Naive thymus-derived CD8-positive, alpha-beta T cell (primary cell): ENCODE data around the gene PAPSS2. TPM values are rescaled to one million over a fixed set of nuclear protein-coding genes. Genes with fewer than 3 reads are reported as not detected.
A peak's percentile ranks its signal among the peaks of the same experiment; 100 is the strongest.

Source experiments
- ATAC-seq, 2 donors: fragments of 150-1000 bp; cut with Tn5 transposase in 1 of 2; sonication (Bioruptor Pico), chemical (Tn5 transposase) in 1 of 2; 1 replicate in 1 of 2; 2 replicates in 1 of 2; pipeline ENCODE4 v1.10.0; 2021; ENCODE audit warnings: mild to moderate bottlenecking in 2 of 2, moderate library complexity in 2 of 2
- POLR2A ChIA-PET: fragments of 350-600 bp; sonication (Branson Sonifier 250); formaldehyde crosslinking; loops from one replicate; lab custom pipeline; 2021; ENCODE audit warnings: antibody characterized with exemption; lab: Charles Lee
- DNase-seq, 10 donors: peaks; one replicate each; pipeline versions ENCODE4 v3.0.0 to v3.0.0-alpha.2; 2020 to 2022
- H3K27ac Mint-ChIP-seq, 10 donors: one replicate each; pipeline ENCODE4 v1.8.0; 2020 to 2022; ENCODE audit warnings: mild to moderate bottlenecking in 10 of 10, mixed read lengths in 10 of 10, moderate library complexity in 4 of 10, inconsistent platforms in 1 of 10
- H3K27me3 Mint-ChIP-seq, 5 donors: one replicate each; pipeline ENCODE4 v1.8.0; 2021 to 2022; ENCODE audit warnings: mixed read lengths in 5 of 5
- H3K36me3 Mint-ChIP-seq, 3 donors: one replicate each; pipeline ENCODE4 v1.8.0; 2020 to 2022; ENCODE audit warnings: mixed read lengths in 3 of 3, mild to moderate bottlenecking in 2 of 3, inconsistent platforms in 1 of 3
- H3K4me1 Mint-ChIP-seq, 4 donors: one replicate each; pipeline ENCODE4 v1.8.0; 2021 to 2022; ENCODE audit warnings: mixed read lengths in 4 of 4
- H3K4me3 Mint-ChIP-seq, 10 donors: one replicate each; pipeline ENCODE4 v1.8.0; 2020 to 2022; ENCODE audit warnings: mild to moderate bottlenecking in 10 of 10, mixed read lengths in 10 of 10, moderate library complexity in 6 of 10, inconsistent platforms in 1 of 10
- H3K9me3 Mint-ChIP-seq, 9 donors: one replicate each; pipeline ENCODE4 v1.8.0; 2020 to 2022; ENCODE audit warnings: mixed read lengths in 9 of 9, mild to moderate bottlenecking in 3 of 9, inconsistent platforms in 1 of 9, moderate library complexity in 1 of 9
- polyA plus RNA-seq, 3 donors: library from polyadenylated mRNA; unstranded; fragments of 300-500 nt; fragmentation: Illumina TruSeq; gene quantifications; one replicate each; pipeline ENCODE4 v1.2.3, GENCODE V29; 2021
- total RNA-seq, 8 experiments: library from RNA in 2 of 8; stranded (reverse) in 2 of 8; gene quantifications; one replicate each; pipeline ENCODE4 v1.2.3 and lab custom pipeline; 2021 to 2026

PAPSS2 gene
- total and polyA plus RNA-seq, 5 experiments from 2014 or later: 0.05 to 0.70 (median 0.08) TPM; not detected in 2

DNA sequence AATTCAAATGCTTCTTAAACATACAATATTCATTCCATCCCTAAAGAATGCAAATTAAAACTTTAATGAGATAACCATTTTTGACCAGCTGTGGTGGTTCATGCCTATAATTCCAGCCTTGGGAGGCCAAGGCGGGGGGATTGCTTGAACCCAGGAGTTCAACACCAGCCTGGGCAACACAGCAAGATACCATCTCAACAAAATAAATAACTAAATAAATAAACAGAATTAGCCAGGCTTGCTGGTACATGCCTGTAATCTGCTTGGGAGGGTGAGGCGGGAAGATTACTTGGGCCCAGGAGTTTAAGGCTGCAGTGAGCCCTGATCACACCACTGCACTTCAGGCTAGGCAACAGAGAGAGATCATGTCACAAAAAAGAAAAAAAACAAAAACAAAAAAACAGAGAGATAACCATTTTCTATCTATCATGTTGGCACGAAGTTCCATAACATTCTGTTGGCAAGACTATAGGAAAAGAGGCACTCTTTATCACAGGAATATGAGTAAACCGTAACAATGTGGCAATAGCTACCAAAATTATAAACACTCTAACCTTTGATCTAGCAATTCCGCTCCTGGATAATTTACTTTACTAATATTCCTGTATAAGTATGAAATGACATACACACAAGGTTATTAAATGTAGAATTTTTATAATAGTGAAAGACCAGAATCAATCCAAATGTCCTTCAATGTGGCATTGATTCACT, 106.1 kb downstream of the PAPSS2 start:
- H3K9me3 Mint-ChIP-seq: no peaks in the 10 kb centered on the region
- DNase-seq (no peak), ATAC-seq (no peak)
- peaks cover 0 to 4% (median 1%) of the 10 kb centered on the region in 4 donors for H3K4me1 Mint-ChIP-seq
- H3K27me3 Mint-ChIP-seq: no peaks in the 10 kb centered on the region
- no peak overlapping the region for H3K27ac Mint-ChIP-seq
- peaks cover 0 to 86% (median 16%) of the 10 kb centered on the region in 3 donors for H3K36me3 Mint-ChIP-seq
- H3K4me3 Mint-ChIP-seq: no peak overlapping the region
- POLR2A ChIA-PET: no interaction called here

DNA sequence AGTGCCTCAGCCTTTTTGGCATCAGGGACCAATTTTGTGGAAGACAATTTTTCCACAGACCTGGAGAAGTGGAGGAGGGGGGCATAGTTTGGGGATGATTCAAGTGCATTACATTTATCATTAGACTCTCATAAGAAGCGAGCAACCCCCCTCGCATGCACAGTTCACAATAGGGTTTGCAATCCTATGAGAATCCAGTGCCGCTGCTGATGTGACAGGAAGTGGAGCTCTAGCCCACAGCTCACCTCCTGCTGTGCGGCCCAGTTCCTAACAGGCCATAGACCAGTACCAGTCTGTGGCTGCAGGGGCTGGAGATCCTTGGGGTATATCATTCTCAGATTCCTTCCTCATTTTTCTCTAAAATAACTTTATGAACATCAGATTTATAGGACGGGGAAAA, 107.6 kb downstream of the PAPSS2 start:
- Mint-ChIP-seq H3K36me3 (peaks cover 0 to 76% (median 16%) of the 10 kb centered on the region in 3 donors), H3K4me1 (peaks cover 0 to 2% (median 0%) of the 10 kb centered on the region in 4 donors), H3K4me3 (no peak overlapping the region), H3K27ac (peak overlapping the region in 1 of 10 donors; percentile 21), H3K9me3 (no peaks in the 10 kb centered on the region), H3K27me3 (no peaks in the 10 kb centered on the region)
- POLR2A ChIA-PET: no interaction called here
- ATAC-seq: no peak
- DNase-seq: no peak

GRCh38 chr10:87771871-87772500, 112.3 kb downstream of the PAPSS2 start:
- Mint-ChIP-seq H3K4me1 (peaks cover 0 to 2% (median 0%) of the 10 kb centered on the region in 4 donors), H3K36me3 (peaks cover 12 to 69% (median 15%) of the 10 kb centered on the region in 3 donors), H3K4me3 (no peak overlapping the region), H3K27ac (no peak overlapping the region), H3K27me3 (no peaks in the 10 kb centered on the region), H3K9me3 (no peaks in the 10 kb centered on the region)
- DNase-seq (peak in 3 of 10 donors; percentile 13 to 26 (median 22)), ATAC-seq (peak in 1 of 2 donors; percentile 32)
- POLR2A ChIA-PET: no interaction called here

DNA sequence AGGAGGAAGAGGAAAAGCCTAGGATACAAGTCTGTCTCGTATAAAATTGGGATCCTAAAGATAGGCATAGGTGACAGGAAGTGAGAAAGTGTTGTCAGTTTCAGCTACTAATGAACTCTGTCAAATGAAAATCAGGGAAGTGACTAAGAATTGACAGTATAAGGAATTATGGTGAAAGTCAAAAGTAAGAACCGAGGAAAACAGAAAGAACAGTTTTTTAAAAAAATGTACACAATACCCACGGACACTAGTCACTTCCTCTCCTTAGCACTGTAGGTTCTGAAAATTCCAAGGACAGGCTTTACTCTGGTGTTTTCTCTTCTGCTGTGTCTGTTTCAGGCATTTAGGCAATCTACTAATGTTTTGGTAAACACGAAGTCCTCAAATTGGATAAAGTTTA, 116.1 kb downstream of the PAPSS2 start:
- DNase-seq (no peak), ATAC-seq (no peak)
- H3K36me3 Mint-ChIP-seq: peaks cover 12 to 63% (median 18%) of the 10 kb centered on the region in 3 donors
- no peak overlapping the region for H3K4me3 Mint-ChIP-seq
- peaks cover 0 to 3% (median 1%) of the 10 kb centered on the region in 4 donors for H3K4me1 Mint-ChIP-seq
- no peaks in the 10 kb centered on the region for H3K27me3 Mint-ChIP-seq
- POLR2A ChIA-PET: interaction anchor here (0.7 kb wide), 2 partner anchors 13 to 1449 kb away, joined by 4 read pairs; no protein-coding TSS in a partner anchor
- H3K27ac Mint-ChIP-seq: peak overlapping the region in 6 of 10 donors; percentile 14 to 78 (median 40)
- no peaks in the 10 kb centered on the region for H3K9me3 Mint-ChIP-seq

DNA sequence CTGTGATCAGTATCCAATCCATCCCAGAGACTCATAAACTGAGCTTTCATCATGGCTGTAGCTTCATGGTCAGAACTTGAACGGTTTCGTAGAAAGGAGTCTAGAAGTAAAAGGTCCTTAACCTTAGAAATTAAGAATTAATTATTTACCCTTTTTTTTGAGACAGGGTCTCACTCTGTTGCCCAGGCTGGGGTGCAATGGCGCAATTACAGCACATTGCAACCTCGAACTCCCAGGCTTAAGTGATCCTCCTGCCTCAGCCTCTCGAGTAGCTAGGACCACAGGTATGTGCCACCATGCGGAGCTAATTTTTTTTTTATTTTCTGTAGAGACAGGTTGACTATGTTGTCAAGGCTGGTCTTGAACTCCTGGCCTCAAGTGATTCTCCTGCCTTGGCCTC, 116.7 kb downstream of the PAPSS2 start:
- peaks cover 12 to 68% (median 22%) of the 10 kb centered on the region in 3 donors for H3K36me3 Mint-ChIP-seq
- DNase-seq (no peak), ATAC-seq (no peak)
- H3K4me3 Mint-ChIP-seq: no peak overlapping the region
- H3K9me3 Mint-ChIP-seq: no peaks in the 10 kb centered on the region
- POLR2A ChIA-PET: no interaction called here
- H3K4me1 Mint-ChIP-seq: peaks cover 0 to 3% (median 2%) of the 10 kb centered on the region in 4 donors
- no peaks in the 10 kb centered on the region for H3K27me3 Mint-ChIP-seq
- peak overlapping the region in 1 of 10 donors; percentile 24 for H3K27ac Mint-ChIP-seq

GRCh38 chr10:87781545-87781944, 121.9 kb downstream of the PAPSS2 start:
- Mint-ChIP-seq H3K27me3 (no peaks in the 10 kb centered on the region), H3K9me3 (no peaks in the 10 kb centered on the region), H3K36me3 (peaks cover 7 to 77% (median 22%) of the 10 kb centered on the region in 3 donors), H3K4me3 (no peak overlapping the region), H3K27ac (peak overlapping the region in 2 of 10 donors; percentile 54 to 61), H3K4me1 (peaks cover 2 to 24% (median 7%) of the 10 kb centered on the region in 4 donors)
- POLR2A ChIA-PET: interaction anchor here (0.6 kb wide), 1 partner anchor 318 kb away, joined by 5 read pairs; no protein-coding TSS in a partner anchor
- no peak for DNase-seq
- ATAC-seq: no peak

DNA sequence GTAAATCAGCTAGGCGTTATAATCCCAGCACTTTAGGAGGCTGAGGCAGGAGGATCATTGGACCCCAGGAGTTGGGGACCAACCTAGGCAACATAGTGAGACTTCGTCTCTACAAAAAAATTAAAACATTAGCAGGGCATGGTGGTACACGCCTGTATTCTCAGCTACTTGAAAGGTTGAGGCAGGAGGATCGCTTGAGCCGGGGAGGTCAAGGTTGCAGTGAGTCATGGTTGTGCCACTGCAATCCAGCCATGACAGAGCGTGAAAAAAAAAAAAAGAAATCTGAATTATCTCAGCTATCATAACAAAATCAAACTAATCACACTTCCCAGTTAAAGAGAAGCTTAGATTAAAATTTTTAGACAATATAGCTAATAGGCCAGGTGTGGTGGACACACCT, 123.0 kb downstream of the PAPSS2 start:
- H3K36me3 Mint-ChIP-seq: peaks cover 7 to 78% (median 24%) of the 10 kb centered on the region in 3 donors
- ATAC-seq: no peak
- POLR2A ChIA-PET: no interaction called here

GRCh38 chr10:87786421-87786820, 126.7 kb downstream of the PAPSS2 start:
- no peak for DNase-seq
- no peak for ATAC-seq
- POLR2A ChIA-PET: interaction anchor here (0.7 kb wide), 1 partner anchor 26 kb away, joined by 4 read pairs; no protein-coding TSS in a partner anchor

More for the DNA sequence above, 123.0 kb downstream of the PAPSS2 start:
- Mint-ChIP-seq H3K27me3 (no peaks in the 10 kb centered on the region), H3K4me1 (peaks cover 2 to 24% (median 7%) of the 10 kb centered on the region in 4 donors), H3K27ac (peak overlapping the region in 1 of 10 donors; percentile 7), H3K4me3 (no peak overlapping the region), H3K9me3 (no peaks in the 10 kb centered on the region)
- no peak for DNase-seq

GRCh38 chr10:87790185-87790584, 130.5 kb downstream of the PAPSS2 start:
- no peak overlapping the region for H3K4me3 Mint-ChIP-seq
- ATAC-seq: no peak
- no peak overlapping the region for H3K27ac Mint-ChIP-seq
- H3K9me3 Mint-ChIP-seq: no peaks in the 10 kb centered on the region
- POLR2A ChIA-PET: no interaction called here
- peaks cover 0 to 76% (median 19%) of the 10 kb centered on the region in 3 donors for H3K36me3 Mint-ChIP-seq
- no peaks in the 10 kb centered on the region for H3K27me3 Mint-ChIP-seq
- DNase-seq: no peak
- peaks cover 8 to 32% (median 25%) of the 10 kb centered on the region in 4 donors for H3K4me1 Mint-ChIP-seq

More at GRCh38 chr10:87786421-87786820, 126.7 kb downstream of the PAPSS2 start:
- peaks cover 7 to 83% (median 23%) of the 10 kb centered on the region in 3 donors for H3K36me3 Mint-ChIP-seq
- no peaks in the 10 kb centered on the region for H3K27me3 Mint-ChIP-seq
- peaks cover 0 to 27% (median 6%) of the 10 kb centered on the region in 4 donors for H3K4me1 Mint-ChIP-seq
- no peak overlapping the region for H3K4me3 Mint-ChIP-seq
- no peaks in the 10 kb centered on the region for H3K9me3 Mint-ChIP-seq
- no peak overlapping the region for H3K27ac Mint-ChIP-seq

DNA sequence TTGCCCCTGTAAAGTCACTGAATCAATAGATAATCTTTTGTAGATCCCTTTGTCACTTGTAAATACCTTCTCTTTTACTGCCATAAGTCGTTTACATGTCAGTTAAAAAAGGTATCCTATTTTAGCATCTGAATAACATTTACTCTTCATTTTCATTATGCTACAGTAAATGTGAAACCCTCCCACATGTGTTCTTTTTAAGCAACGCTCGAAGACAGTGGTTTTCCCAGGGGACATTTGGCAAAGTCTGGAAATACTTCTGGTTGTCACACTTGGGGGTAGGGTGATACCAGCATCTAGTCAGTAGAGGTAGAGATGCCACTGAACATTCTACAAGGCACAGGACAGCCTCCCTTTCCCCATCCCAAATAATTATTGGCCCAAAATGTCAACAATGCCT, 134.6 kb downstream of the PAPSS2 start:
- ATAC-seq: no peak

More for the DNA sequence above, 134.6 kb downstream of the PAPSS2 start:
- Mint-ChIP-seq H3K9me3 (no peaks in the 10 kb centered on the region), H3K36me3 (peaks cover 0 to 56% (median 12%) of the 10 kb centered on the region in 3 donors), H3K4me1 (peaks cover 15 to 63% (median 59%) of the 10 kb centered on the region in 4 donors), H3K27ac (peak overlapping the region in 7 of 10 donors; percentile 65 to 83 (median 72)), H3K4me3 (no peak overlapping the region), H3K27me3 (no peaks in the 10 kb centered on the region)
- POLR2A ChIA-PET: no interaction called here
- no peak for DNase-seq
